IPS-15b (cell line): ENCODE results near the gene FADS1.

Experiments used
- H3K27me3 ChIP-seq: one replicate; pipeline ENCODE4 v1.6.1; 2013; ENCODE audit warnings: low read length; ENCODE audit not compliant: control insufficient read depth, insufficient read depth
- H3K36me3 ChIP-seq: one replicate; pipeline ENCODE4 v1.6.1; 2013; ENCODE audit warnings: low read length; ENCODE audit not compliant: control insufficient read depth, insufficient read depth
- H3K4me1 ChIP-seq: one replicate; pipeline ENCODE4 v1.6.1; 2013; ENCODE audit warnings: mild to moderate bottlenecking, low read length; ENCODE audit not compliant: control insufficient read depth, insufficient read depth
- H3K4me3 ChIP-seq: one replicate; pipeline ENCODE4 v1.5.1; 2013; ENCODE audit warnings: low read depth, low read length
- H3K9ac ChIP-seq: one replicate; pipeline ENCODE4 v1.6.1; 2013; ENCODE audit warnings: low read depth, mild to moderate bottlenecking, low read length
- H3K9me3 ChIP-seq: one replicate; pipeline ENCODE4 v1.6.1; 2013; ENCODE audit warnings: mild to moderate bottlenecking, low read length; ENCODE audit not compliant: control insufficient read depth, insufficient read depth

The FADS1 gene

GRCh38 chr11:61799665-61800284 lies 17.0 kb downstream of the FADS1 start:
- H3K4me3 ChIP-seq, result no peak overlapping the region
- H3K9ac ChIP-seq, result no peak overlapping the region
- H3K27me3 ChIP-seq, result no peaks in the 10 kb centered on the region
- H3K9me3 ChIP-seq, result no peaks in the 10 kb centered on the region
- H3K36me3 ChIP-seq, result peaks cover 27% of the 10 kb centered on the region
- H3K4me1 ChIP-seq, result no peaks in the 10 kb centered on the region

GRCh38 chr11:61797263-61797944 lies 19.4 kb downstream of the FADS1 start:
- Histone ChIP-seq H3K27me3 (no peaks in the 10 kb centered on the region), H3K36me3 (peaks cover 18% of the 10 kb centered on the region), H3K9ac (no peak overlapping the region), H3K9me3 (no peaks in the 10 kb centered on the region), H3K4me1 (no peaks in the 10 kb centered on the region), H3K4me3 (no peak overlapping the region)

GRCh38 chr11:61795876-61796526 lies 20.8 kb downstream of the FADS1 start:
- no peaks in the 10 kb centered on the region for H3K9me3 ChIP-seq
- no peaks in the 10 kb centered on the region for H3K27me3 ChIP-seq
- no peak overlapping the region for H3K4me3 ChIP-seq
- peaks cover 13% of the 10 kb centered on the region for H3K36me3 ChIP-seq
- H3K9ac ChIP-seq, result no peak overlapping the region
- H3K4me1 ChIP-seq, result no peaks in the 10 kb centered on the region

- H3K27me3 ChIP-seq, result no peaks in the 10 kb centered on the region
- no peaks in the 10 kb centered on the region for H3K4me1 ChIP-seq
- no peak overlapping the region for H3K9ac ChIP-seq
- no peaks in the 10 kb centered on the region for H3K9me3 ChIP-seq
- peaks cover 14% of the 10 kb centered on the region for H3K36me3 ChIP-seq
- H3K4me3 ChIP-seq, result no peak overlapping the region
Observed at GRCh38 chr11:61795459-61795858, 21.3 kb downstream of the FADS1 start.

- Histone ChIP-seq H3K9me3 (no peaks in the 10 kb centered on the region), H3K4me3 (no peak overlapping the region), H3K27me3 (no peaks in the 10 kb centered on the region), H3K36me3 (peaks cover 20% of the 10 kb centered on the region), H3K4me1 (no peaks in the 10 kb centered on the region), H3K9ac (no peak overlapping the region)
Observed at GRCh38 chr11:61794579-61794978, 22.2 kb downstream of the FADS1 start.

- H3K4me3 ChIP-seq, result peak overlapping the region; percentile 93
- peaks cover 28% of the 10 kb centered on the region for H3K36me3 ChIP-seq
- no peaks in the 10 kb centered on the region for H3K4me1 ChIP-seq
- H3K27me3 ChIP-seq, result no peaks in the 10 kb centered on the region
- no peaks in the 10 kb centered on the region for H3K9me3 ChIP-seq
- no peak overlapping the region for H3K9ac ChIP-seq
Observed at GRCh38 chr11:61793829-61794204, 23.0 kb downstream of the FADS1 start.

GRCh38 chr11:61793083-61793828 lies 23.5 kb downstream of the FADS1 start:
- Histone ChIP-seq H3K9me3 (no peaks in the 10 kb centered on the region), H3K27me3 (no peaks in the 10 kb centered on the region), H3K4me3 (peak overlapping the region; percentile 93), H3K4me1 (no peaks in the 10 kb centered on the region), H3K9ac (peak overlapping the region; percentile 100), H3K36me3 (peaks cover 32% of the 10 kb centered on the region)

GRCh38 chr11:61792310-61793082 lies 24.3 kb downstream of the FADS1 start, which contains the start of the genes FEN1 and TMEM258:
Gene FEN1, plus strand, starts transcription at chr11:61792911. Its CDS starts 2,451 bp downstream, at chr11:61795362.
Gene TMEM258, minus strand, starts transcription at chr11:61792599. Its CDS starts 41 bp downstream, at chr11:61792558.
- H3K27me3 ChIP-seq, result no peaks in the 10 kb centered on the region
- no peaks in the 10 kb centered on the region for H3K9me3 ChIP-seq
- no peaks in the 10 kb centered on the region for H3K4me1 ChIP-seq
- peaks cover 38% of the 10 kb centered on the region for H3K36me3 ChIP-seq
- H3K9ac ChIP-seq, result peak within 1 kb of the TSS; percentile 100
- peak within 1 kb of the TSS; percentile 93 for H3K4me3 ChIP-seq

GRCh38 chr11:61791737-61792309 lies 25.0 kb downstream of the FADS1 start:
- H3K36me3 ChIP-seq, result peaks cover 45% of the 10 kb centered on the region

GRCh38 chr11:61787928-61788491 lies 28.8 kb downstream of the FADS1 start:
- Histone ChIP-seq H3K4me3 (no peak overlapping the region), H3K9ac (no peak overlapping the region), H3K27me3 (no peaks in the 10 kb centered on the region), H3K9me3 (no peaks in the 10 kb centered on the region), H3K36me3 (peaks cover 57% of the 10 kb centered on the region), H3K4me1 (no peaks in the 10 kb centered on the region)

More at GRCh38 chr11:61791737-61792309, 25.0 kb downstream of the FADS1 start:
- Histone ChIP-seq H3K4me3 (peak overlapping the region; percentile 93), H3K9ac (peak overlapping the region; percentile 100), H3K4me1 (no peaks in the 10 kb centered on the region), H3K9me3 (no peaks in the 10 kb centered on the region), H3K27me3 (no peaks in the 10 kb centered on the region)
